ENCODE measurements around the gene ODR4. TPM values are rescaled to one million over a fixed set of nuclear protein-coding genes. Genes with fewer than 3 reads are reported as not detected.
"Not testable (repeated sequence)": the region's sequence is repeated elsewhere in the genome, so short reads cannot be mapped to it uniquely, and the experiment has no call there.

The ODR4 gene
- total and polyA plus RNA-seq, 4 donors: 10.3 to 29.3 (median 16.7) TPM

DNA sequence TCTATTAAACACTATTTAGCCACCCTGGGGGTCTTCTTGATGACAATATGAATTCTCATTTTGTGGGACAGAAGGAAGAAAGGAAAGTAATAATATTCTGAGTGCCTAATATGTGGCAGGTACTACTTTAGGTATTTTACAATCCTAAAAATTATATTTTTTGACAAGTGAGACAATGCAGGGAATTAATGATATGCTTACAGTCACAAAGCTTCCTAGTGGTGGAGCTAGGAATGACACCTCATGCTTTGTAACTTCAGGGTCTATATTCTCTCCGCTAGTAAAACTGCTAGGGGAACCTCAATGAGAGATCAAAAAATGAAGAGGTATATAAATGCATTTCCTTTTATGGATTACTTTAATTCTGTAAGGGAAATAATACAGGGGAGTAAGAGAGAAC is 44.9 kb upstream of the ODR4 start:
- no peaks in the 10 kb centered on the region for H3K9me3 ChIP-seq (ENCODE audit: control insufficient read depth in 4 of 4, insufficient read depth in 3 of 4, low read length in 3 of 4)
- no peaks in the 10 kb centered on the region for H3K4me1 ChIP-seq (ENCODE audit: control insufficient read depth in 5 of 5, insufficient read depth in 5 of 5, low read length in 5 of 5)
- H3K4me3 ChIP-seq: no peak overlapping the region
- H3K27ac ChIP-seq (ENCODE audit: low read depth in 1 of 2, low read length in 1 of 2): no peak overlapping the region
- H3K9ac ChIP-seq (ENCODE audit: insufficient read depth in 1 of 2, low read length in 2 of 2): no peak overlapping the region
- H3K36me3 ChIP-seq (ENCODE audit: control insufficient read depth in 4 of 4, insufficient read depth in 4 of 4, low read length in 4 of 4): peaks cover 21 to 40% (median 36%) of the 10 kb centered on the region in 4 donors
- H3K27me3 ChIP-seq (ENCODE audit: control insufficient read depth in 3 of 3, insufficient read depth in 3 of 3, low read length in 2 of 3): no peaks in the 10 kb centered on the region
- no peak for DNase-seq
- TF ChIP-seq, protein P1, sequence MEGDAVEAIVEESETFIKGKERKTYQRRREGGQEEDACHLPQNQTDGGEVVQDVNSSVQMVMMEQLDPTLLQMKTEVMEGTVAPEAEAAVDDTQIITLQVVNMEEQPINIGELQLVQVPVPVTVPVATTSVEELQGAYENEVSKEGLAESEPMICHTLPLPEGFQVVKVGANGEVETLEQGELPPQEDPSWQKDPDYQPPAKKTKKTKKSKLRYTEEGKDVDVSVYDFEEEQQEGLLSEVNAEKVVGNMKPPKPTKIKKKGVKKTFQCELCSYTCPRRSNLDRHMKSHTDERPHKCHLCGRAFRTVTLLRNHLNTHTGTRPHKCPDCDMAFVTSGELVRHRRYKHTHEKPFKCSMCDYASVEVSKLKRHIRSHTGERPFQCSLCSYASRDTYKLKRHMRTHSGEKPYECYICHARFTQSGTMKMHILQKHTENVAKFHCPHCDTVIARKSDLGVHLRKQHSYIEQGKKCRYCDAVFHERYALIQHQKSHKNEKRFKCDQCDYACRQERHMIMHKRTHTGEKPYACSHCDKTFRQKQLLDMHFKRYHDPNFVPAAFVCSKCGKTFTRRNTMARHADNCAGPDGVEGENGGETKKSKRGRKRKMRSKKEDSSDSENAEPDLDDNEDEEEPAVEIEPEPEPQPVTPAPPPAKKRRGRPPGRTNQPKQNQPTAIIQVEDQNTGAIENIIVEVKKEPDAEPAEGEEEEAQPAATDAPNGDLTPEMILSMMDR (IDR thresholded peaks at IDR 0.05; ENCODE audit: control extremely low read depth, extremely low read depth): no peak
- WGBS, 2 donors: 99 to 100% methylated on average over 1 of the region's 1 CpG
- no peak for ATAC-seq (ENCODE audit: insufficient read depth, low FRiP score)

GRCh38 chr1:186337554-186337953 is 38.1 kb upstream of the ODR4 start:
- DNase-seq: no peak
- TF ChIP-seq, protein P1 (IDR thresholded peaks at IDR 0.05; ENCODE audit: control extremely low read depth, extremely low read depth): no peak
- no peaks in the 10 kb centered on the region for H3K4me1 ChIP-seq (ENCODE audit: control insufficient read depth in 5 of 5, insufficient read depth in 5 of 5, low read length in 5 of 5)
- no peaks in the 10 kb centered on the region for H3K9me3 ChIP-seq (ENCODE audit: control insufficient read depth in 4 of 4, insufficient read depth in 3 of 4, low read length in 3 of 4)
- H3K27me3 ChIP-seq (ENCODE audit: control insufficient read depth in 3 of 3, insufficient read depth in 3 of 3, low read length in 2 of 3): no peaks in the 10 kb centered on the region
- ATAC-seq (ENCODE audit: insufficient read depth, low FRiP score): no peak
- 97 to 98% methylated on average over 2 of the region's 2 CpGs for WGBS, 2 donors
- H3K4me3 ChIP-seq: no peak overlapping the region
- H3K36me3 ChIP-seq (ENCODE audit: control insufficient read depth in 4 of 4, insufficient read depth in 4 of 4, low read length in 4 of 4): peaks cover 23 to 68% (median 34%) of the 10 kb centered on the region in 4 donors
- H3K27ac ChIP-seq (ENCODE audit: low read depth in 1 of 2, low read length in 1 of 2): no peak overlapping the region
- H3K9ac ChIP-seq (ENCODE audit: insufficient read depth in 1 of 2, low read length in 2 of 2): no peak overlapping the region

DNA sequence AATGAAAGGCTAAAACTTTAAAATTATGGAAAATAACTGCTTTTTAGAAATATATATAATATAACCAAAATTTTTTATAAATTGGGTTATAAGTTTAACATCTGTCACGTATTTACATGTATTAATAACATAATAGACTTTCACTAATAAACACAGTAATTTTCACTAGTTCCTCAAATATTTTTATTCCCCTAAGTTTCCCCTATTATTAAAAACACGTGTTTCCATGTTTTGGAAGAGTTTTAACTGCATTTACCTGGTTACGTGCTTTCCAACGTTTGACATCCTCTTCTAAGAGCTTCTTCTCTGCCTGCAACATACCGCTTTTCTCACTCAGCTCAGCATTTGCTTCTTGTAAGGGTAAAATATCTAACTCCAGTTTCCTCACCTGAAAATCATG is 34.9 kb upstream of the ODR4 start:
- H3K27me3 ChIP-seq (ENCODE audit: control insufficient read depth in 3 of 3, insufficient read depth in 3 of 3, low read length in 2 of 3): no peaks in the 10 kb centered on the region
- no peak overlapping the region for H3K27ac ChIP-seq (ENCODE audit: low read depth in 1 of 2, low read length in 1 of 2)
- no peaks in the 10 kb centered on the region for H3K4me1 ChIP-seq (ENCODE audit: control insufficient read depth in 5 of 5, insufficient read depth in 5 of 5, low read length in 5 of 5)
- peaks cover 18 to 61% (median 32%) of the 10 kb centered on the region in 4 donors for H3K36me3 ChIP-seq (ENCODE audit: control insufficient read depth in 4 of 4, insufficient read depth in 4 of 4, low read length in 4 of 4)
- H3K4me3 ChIP-seq: no peak overlapping the region
- TF ChIP-seq, protein P1 (IDR thresholded peaks at IDR 0.05; ENCODE audit: control extremely low read depth, extremely low read depth): no peak
- H3K9me3 ChIP-seq (ENCODE audit: control insufficient read depth in 4 of 4, insufficient read depth in 3 of 4, low read length in 3 of 4): no peaks in the 10 kb centered on the region
- DNase-seq (no peak), ATAC-seq (ENCODE audit: insufficient read depth, low FRiP score) (no peak)
- no peak overlapping the region for H3K9ac ChIP-seq (ENCODE audit: insufficient read depth in 1 of 2, low read length in 2 of 2)
- WGBS, 2 donors: 94 to 96% methylated on average over 5 of the region's 5 CpGs

- H3K4me1 ChIP-seq (ENCODE audit: control insufficient read depth in 5 of 5, insufficient read depth in 5 of 5, low read length in 5 of 5); DNase-seq; H3K9ac ChIP-seq (ENCODE audit: insufficient read depth in 1 of 2, low read length in 2 of 2); H3K27ac ChIP-seq (ENCODE audit: low read depth in 1 of 2, low read length in 1 of 2); H3K9me3 ChIP-seq (ENCODE audit: control insufficient read depth in 4 of 4, insufficient read depth in 3 of 4, low read length in 3 of 4); H3K4me3 ChIP-seq; ATAC-seq (ENCODE audit: insufficient read depth, low FRiP score); H3K27me3 ChIP-seq (ENCODE audit: control insufficient read depth in 3 of 3, insufficient read depth in 3 of 3, low read length in 2 of 3): not testable (repeated sequence)
- peaks cover 14 to 55% (median 45%) of the 10 kb centered on the region in 4 donors for H3K36me3 ChIP-seq (ENCODE audit: control insufficient read depth in 4 of 4, insufficient read depth in 4 of 4, low read length in 4 of 4)
- 92 to 93% methylated on average over 8 of the region's 8 CpGs for WGBS, 2 donors
These were observed 27.6 kb upstream of the ODR4 start for GRCh38 chr1:186347837-186348691.

Measured in lung (tissue), 12 donors.